Liver (tissue), 3 donors: ENCODE data around the gene TUT4.

Experiments used
- FOXA1 ChIP-seq: IDR thresholded peaks from 2 replicates; pipeline ENCODE4 v1.6.1; 2016; ENCODE audit warnings: antibody characterized with exemption
- RAD21 ChIP-seq, 2 donors: IDR thresholded peaks; 2 replicates each; pipeline ENCODE4 v1.6.1; 2016; ENCODE audit warnings: antibody characterized with exemption in 2 of 2, mild to moderate bottlenecking in 2 of 2
- SP1 ChIP-seq: IDR thresholded peaks from 2 replicates; pipeline ENCODE4 v1.6.1; 2018; ENCODE audit warnings: antibody characterized with exemption, mild to moderate bottlenecking
- TAF1 ChIP-seq: conservative IDR thresholded peaks from 2 replicates; pipeline ENCODE4 v1.6.1; 2016; ENCODE audit warnings: antibody characterized with exemption, mild to moderate bottlenecking
- TF ChIP-seq, protein P1 (sequence below): fragments of 150-350 bp; IDR thresholded peaks from 2 replicates; pipeline ENCODE4 v1.5.1; 2017; ENCODE audit warnings: improper control_type of control experiment, low read depth, low read length; ENCODE audit not compliant: missing input control
- TF ChIP-seq, protein P2 (sequence below): IDR thresholded peaks from 2 replicates; pipeline ENCODE4 v1.6.1; 2016; ENCODE audit warnings: antibody characterized with exemption
- TF ChIP-seq, protein P3 (sequence below): IDR thresholded peaks from 2 replicates; pipeline ENCODE4 v1.6.1; 2016; ENCODE audit warnings: antibody characterized with exemption
- TF ChIP-seq, protein P4 (sequence below): IDR thresholded peaks from 2 replicates; pipeline ENCODE4 v1.6.1; 2016; ENCODE audit warnings: antibody characterized with exemption, mild to moderate bottlenecking
- donor health status: healthy.
- donor health status: healthy.

DNA sequence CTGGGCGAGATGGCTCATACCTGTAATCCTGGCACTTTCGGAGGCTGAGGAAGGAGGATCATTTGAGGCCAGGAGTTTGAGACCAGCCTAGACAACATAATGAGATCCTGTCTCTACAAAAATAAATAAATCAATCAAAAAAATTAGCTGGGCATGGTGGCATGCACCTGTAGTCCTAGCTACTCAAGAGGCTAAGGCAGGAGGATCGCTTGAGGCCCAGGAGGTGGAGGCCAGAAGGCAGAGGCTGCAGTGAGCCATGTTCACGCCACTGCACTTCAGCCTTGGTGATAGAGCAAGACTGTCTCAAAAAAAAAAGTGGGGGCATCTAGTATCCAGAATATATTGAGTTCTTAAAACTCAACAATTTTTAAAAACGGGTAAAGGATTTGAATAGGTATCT is 6.0 kb downstream of the TUT4 start:
- TF ChIP-seq, protein P1, sequence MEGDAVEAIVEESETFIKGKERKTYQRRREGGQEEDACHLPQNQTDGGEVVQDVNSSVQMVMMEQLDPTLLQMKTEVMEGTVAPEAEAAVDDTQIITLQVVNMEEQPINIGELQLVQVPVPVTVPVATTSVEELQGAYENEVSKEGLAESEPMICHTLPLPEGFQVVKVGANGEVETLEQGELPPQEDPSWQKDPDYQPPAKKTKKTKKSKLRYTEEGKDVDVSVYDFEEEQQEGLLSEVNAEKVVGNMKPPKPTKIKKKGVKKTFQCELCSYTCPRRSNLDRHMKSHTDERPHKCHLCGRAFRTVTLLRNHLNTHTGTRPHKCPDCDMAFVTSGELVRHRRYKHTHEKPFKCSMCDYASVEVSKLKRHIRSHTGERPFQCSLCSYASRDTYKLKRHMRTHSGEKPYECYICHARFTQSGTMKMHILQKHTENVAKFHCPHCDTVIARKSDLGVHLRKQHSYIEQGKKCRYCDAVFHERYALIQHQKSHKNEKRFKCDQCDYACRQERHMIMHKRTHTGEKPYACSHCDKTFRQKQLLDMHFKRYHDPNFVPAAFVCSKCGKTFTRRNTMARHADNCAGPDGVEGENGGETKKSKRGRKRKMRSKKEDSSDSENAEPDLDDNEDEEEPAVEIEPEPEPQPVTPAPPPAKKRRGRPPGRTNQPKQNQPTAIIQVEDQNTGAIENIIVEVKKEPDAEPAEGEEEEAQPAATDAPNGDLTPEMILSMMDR: no peak
- TF ChIP-seq, protein P2, sequence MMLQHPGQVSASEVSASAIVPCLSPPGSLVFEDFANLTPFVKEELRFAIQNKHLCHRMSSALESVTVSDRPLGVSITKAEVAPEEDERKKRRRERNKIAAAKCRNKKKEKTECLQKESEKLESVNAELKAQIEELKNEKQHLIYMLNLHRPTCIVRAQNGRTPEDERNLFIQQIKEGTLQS: no peak
- TF ChIP-seq, protein P3, sequence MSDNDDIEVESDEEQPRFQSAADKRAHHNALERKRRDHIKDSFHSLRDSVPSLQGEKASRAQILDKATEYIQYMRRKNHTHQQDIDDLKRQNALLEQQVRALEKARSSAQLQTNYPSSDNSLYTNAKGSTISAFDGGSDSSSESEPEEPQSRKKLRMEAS: no peak
- TF ChIP-seq RAD21 (IDR thresholded peaks at IDR 0.05): no peak
- no peak for TF ChIP-seq SP1
- TF ChIP-seq FOXA1: no peak
- no peak for TF ChIP-seq TAF1
- TF ChIP-seq, protein P4, sequence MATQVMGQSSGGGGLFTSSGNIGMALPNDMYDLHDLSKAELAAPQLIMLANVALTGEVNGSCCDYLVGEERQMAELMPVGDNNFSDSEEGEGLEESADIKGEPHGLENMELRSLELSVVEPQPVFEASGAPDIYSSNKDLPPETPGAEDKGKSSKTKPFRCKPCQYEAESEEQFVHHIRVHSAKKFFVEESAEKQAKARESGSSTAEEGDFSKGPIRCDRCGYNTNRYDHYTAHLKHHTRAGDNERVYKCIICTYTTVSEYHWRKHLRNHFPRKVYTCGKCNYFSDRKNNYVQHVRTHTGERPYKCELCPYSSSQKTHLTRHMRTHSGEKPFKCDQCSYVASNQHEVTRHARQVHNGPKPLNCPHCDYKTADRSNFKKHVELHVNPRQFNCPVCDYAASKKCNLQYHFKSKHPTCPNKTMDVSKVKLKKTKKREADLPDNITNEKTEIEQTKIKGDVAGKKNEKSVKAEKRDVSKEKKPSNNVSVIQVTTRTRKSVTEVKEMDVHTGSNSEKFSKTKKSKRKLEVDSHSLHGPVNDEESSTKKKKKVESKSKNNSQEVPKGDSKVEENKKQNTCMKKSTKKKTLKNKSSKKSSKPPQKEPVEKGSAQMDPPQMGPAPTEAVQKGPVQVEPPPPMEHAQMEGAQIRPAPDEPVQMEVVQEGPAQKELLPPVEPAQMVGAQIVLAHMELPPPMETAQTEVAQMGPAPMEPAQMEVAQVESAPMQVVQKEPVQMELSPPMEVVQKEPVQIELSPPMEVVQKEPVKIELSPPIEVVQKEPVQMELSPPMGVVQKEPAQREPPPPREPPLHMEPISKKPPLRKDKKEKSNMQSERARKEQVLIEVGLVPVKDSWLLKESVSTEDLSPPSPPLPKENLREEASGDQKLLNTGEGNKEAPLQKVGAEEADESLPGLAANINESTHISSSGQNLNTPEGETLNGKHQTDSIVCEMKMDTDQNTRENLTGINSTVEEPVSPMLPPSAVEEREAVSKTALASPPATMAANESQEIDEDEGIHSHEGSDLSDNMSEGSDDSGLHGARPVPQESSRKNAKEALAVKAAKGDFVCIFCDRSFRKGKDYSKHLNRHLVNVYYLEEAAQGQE: no peak
